HepG2 (cell line): ENCODE data around the gene GNAL. TPM values are rescaled to one million over a fixed set of nuclear protein-coding genes. Genes with fewer than 3 reads are reported as not detected.

Experiments
- BCL6 ChIP-seq: IDR thresholded peaks from 2 replicates; pipeline ENCODE4 v1.6.1; 2016; ENCODE audit warnings: missing genetic modification reagents, missing compliant biosample characterization
- FOSL2 ChIP-seq: sonication (generic); formaldehyde crosslinking; IDR thresholded peaks from 2 replicates; pipeline ENCODE4 v1.4.0; 2020; ENCODE audit warnings: missing genetic modification reagents
- GABPA ChIP-seq, 2 experiments: IDR thresholded peaks; 2 replicates each; pipeline ENCODE4 v1.6.1; 2011 to 2016; ENCODE audit warnings: low read depth in 2 of 2, low read length in 1 of 2, missing biosample characterization in 1 of 2, missing genetic modification characterization in 1 of 2
- ISX ChIP-seq: sonication (generic); formaldehyde crosslinking; conservative IDR thresholded peaks from 2 replicates; pipeline ENCODE4 v1.5.0; 2020; ENCODE audit warnings: missing genetic modification reagents
- MAZ ChIP-seq, 2 experiments: sonication (generic) in 1 of 2; formaldehyde crosslinking in 1 of 2; IDR thresholded peaks; 2 replicates each; pipeline versions ENCODE4 v1.5.0 to v1.6.1; 2012 to 2020; ENCODE audit warnings: low read depth in 2 of 2, mild to moderate bottlenecking in 2 of 2, borderline replicate concordance in 1 of 2, improper control_type of control experiment in 1 of 2, low read length in 1 of 2, missing genetic modification reagents in 1 of 2, moderate library complexity in 1 of 2
- MXI1 ChIP-seq: IDR thresholded peaks from 3 replicates; pipeline ENCODE4 v1.6.1; 2012; ENCODE audit warnings: low read depth, low read length, inconsistent platforms, borderline replicate concordance
- NBN ChIP-seq: fragments of 450-650 bp; conservative IDR thresholded peaks from 2 replicates; pipeline ENCODE4 v1.6.1; 2017
- POLR2AphosphoS5 ChIP-seq: IDR thresholded peaks from 2 replicates; pipeline ENCODE4 v1.6.1; 2012; ENCODE audit warnings: low read depth, low read length
- POLR2G ChIP-seq: fragments of 200-400 bp; formaldehyde crosslinking; IDR thresholded peaks from 2 replicates; pipeline ENCODE4 v1.6.1; 2018; ENCODE audit warnings: mild to moderate bottlenecking, low read depth, low read length, moderate library complexity
- ZNF124 ChIP-seq: sonication (generic); formaldehyde crosslinking; IDR thresholded peaks from 2 replicates; pipeline ENCODE4 v1.4.0; 2020; ENCODE audit warnings: missing genetic modification reagents
- ZNF326 ChIP-seq: sonication (generic); formaldehyde crosslinking; IDR thresholded peaks from 2 replicates; pipeline ENCODE4 v1.4.0; 2020; ENCODE audit warnings: missing genetic modification reagents, borderline replicate concordance
- ZNF451 ChIP-seq: sonication (generic); formaldehyde crosslinking; IDR thresholded peaks from 2 replicates; pipeline ENCODE4 v1.5.0; 2020; ENCODE audit warnings: mild to moderate bottlenecking, missing genetic modification reagents
- ZNF530 ChIP-seq: sonication (generic); formaldehyde crosslinking; IDR thresholded peaks from 2 replicates; pipeline ENCODE4 v1.5.0; 2020; ENCODE audit warnings: low read depth, mild to moderate bottlenecking, missing genetic modification reagents
- ZNF564 ChIP-seq: sonication (generic); formaldehyde crosslinking; IDR thresholded peaks from 2 replicates; pipeline ENCODE4 v1.8.1; 2023; ENCODE audit warnings: mild to moderate bottlenecking, missing genetic modification reagents
- ZNF670 ChIP-seq: sonication (generic); formaldehyde crosslinking; IDR thresholded peaks from 2 replicates; pipeline ENCODE4 v1.8.0; 2022; ENCODE audit warnings: mild to moderate bottlenecking, missing genetic modification reagents, borderline replicate concordance
- ZNF691 ChIP-seq: sonication (generic); formaldehyde crosslinking; IDR thresholded peaks from 2 replicates; pipeline ENCODE4 v1.4.0; 2020; ENCODE audit warnings: missing genetic modification reagents, low read depth, mild to moderate bottlenecking, borderline replicate concordance
- ZNF768 ChIP-seq: sonication (generic); formaldehyde crosslinking; IDR thresholded peaks from 2 replicates; pipeline ENCODE4 v1.4.0; 2020; ENCODE audit warnings: missing genetic modification reagents
- polyA plus RNA-seq, 8 experiments: library from polyadenylated mRNA; depleted of rRNA in 3 of 8; stranded (reverse) in 7 of 8; unstranded in 1 of 8; fragments of >200 nt; fragmentation: Illumina TruSeq in 4 of 8; extraction: Trizol in 4 of 8; gene quantifications; 2 replicates each; pipeline versions ENCODE4 v1.2.1 to v1.2.3, GENCODE V29; 2011 to 2016; ENCODE audit warnings: low read depth in 4 of 8, missing spikeins in 1 of 8, mixed read lengths in 1 of 8; ENCODE audit not compliant: insufficient read depth in 1 of 8
- total RNA-seq, 5 experiments: library from RNA; depleted of rRNA; stranded (reverse); fragments of >200 nt; fragmentation: Illumina TruSeq; extraction: Trizol; gene quantifications; 2 replicates each; pipeline ENCODE4 v1.2.3, GENCODE V29; 2016; ENCODE audit warnings: low read depth in 1 of 5
- TF ChIP-seq, protein P1 (sequence below): IDR thresholded peaks from 2 replicates; pipeline ENCODE4 v1.6.1; 2018; ENCODE audit warnings: missing genetic modification reagents, mild to moderate bottlenecking, missing compliant biosample characterization
- TF ChIP-seq, protein P2 (sequence below): sonication (generic); formaldehyde crosslinking; IDR thresholded peaks from 2 replicates; pipeline ENCODE4 v1.4.0; 2020; ENCODE audit warnings: missing genetic modification reagents, borderline replicate concordance
- TF ChIP-seq, protein P3 (sequence below): sonication (generic); formaldehyde crosslinking; IDR thresholded peaks from 2 replicates; pipeline ENCODE4 v1.9.0; 2022; ENCODE audit warnings: missing genetic modification reagents, mild to moderate bottlenecking, borderline replicate concordance
- TF ChIP-seq, protein P4 (sequence below): sonication (generic); formaldehyde crosslinking; IDR thresholded peaks from 2 replicates; pipeline ENCODE4 v1.9.0; 2021; ENCODE audit warnings: missing genetic modification reagents, mild to moderate bottlenecking, borderline replicate concordance

Gene GNAL
- total and polyA plus RNA-seq, 2 of the 13 experiments (the other 11 are each of a cell fraction or from before 2014, with no cell fraction given), result 0.87 to 1.4 TPM

DNA sequence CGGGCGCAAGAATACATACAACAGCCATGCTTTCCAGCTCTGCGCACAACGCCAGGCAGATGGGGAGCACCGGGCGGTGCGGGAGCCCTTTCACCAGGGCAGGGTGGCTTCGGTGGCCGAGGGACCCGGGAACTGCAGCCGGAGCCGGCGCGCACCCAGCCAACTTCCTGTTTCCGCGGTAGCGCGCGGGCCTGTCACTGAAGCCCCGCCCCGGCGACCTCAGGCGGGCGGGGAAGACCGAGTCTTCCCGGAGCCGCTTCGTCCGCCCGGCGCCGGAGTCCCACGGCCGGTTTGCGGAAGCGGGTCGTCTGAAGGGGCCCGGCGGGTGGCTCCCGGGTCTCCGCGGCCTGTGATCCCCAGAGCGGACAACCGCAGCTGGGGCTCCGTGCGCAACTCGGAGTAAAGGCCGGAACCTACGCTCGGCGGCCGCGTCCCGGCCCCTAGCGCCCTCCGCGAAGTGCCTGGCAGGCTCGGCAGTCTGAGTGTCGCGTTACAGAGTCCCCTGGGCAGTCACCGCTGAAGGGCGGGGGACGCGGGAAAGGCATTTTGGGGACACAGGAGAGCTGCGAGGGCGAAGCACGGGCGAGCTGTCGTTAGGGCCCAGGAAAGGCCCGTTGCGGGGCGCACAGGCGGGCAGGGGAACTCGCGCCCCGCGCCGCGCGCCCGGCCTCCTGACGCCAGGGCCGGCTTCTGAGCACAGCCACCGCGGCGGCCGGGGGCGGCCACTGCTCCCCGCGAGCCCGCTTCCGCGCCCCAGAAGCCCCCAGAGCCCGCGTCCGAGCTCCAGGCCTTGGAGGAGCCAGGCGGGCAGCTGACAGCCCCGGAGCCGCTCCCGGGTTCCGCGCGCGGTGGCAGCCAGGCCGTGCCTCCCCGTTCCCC is 219.4 kb downstream of the GNAL start, which contains the start of gene MPPE1 (continued):
- TF ChIP-seq, protein P1, sequence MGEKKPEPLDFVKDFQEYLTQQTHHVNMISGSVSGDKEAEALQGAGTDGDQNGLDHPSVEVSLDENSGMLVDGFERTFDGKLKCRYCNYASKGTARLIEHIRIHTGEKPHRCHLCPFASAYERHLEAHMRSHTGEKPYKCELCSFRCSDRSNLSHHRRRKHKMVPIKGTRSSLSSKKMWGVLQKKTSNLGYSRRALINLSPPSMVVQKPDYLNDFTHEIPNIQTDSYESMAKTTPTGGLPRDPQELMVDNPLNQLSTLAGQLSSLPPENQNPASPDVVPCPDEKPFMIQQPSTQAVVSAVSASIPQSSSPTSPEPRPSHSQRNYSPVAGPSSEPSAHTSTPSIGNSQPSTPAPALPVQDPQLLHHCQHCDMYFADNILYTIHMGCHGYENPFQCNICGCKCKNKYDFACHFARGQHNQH (CRISPR knock-in tag), result peak; percentile 61
- TF ChIP-seq MAZ (IDR thresholded peaks at IDR 0.05; ENCODE audit: borderline replicate concordance, low read depth, low read length) (peak; percentile 8; the same call in 1 of the 2 replicates), MAZ (CRISPR knock-in tag; IDR thresholded peaks at IDR 0.05; ENCODE audit: low read depth) (no peak; the same call in 1 of the 2 replicates), ZNF451 (CRISPR knock-in tag) (0 out of 2 replicates have a peak, but pooled peaks have one; percentile 64), GABPA (IDR thresholded peaks at IDR 0.05; ENCODE audit: low read depth, low read length) (peak; percentile 71), GABPA (CRISPR knock-in tag; IDR thresholded peaks at IDR 0.05; ENCODE audit: low read depth) (peak; percentile 85), ZNF124 (CRISPR knock-in tag) (peak; percentile 49; the same call in 1 of the 2 replicates), ZNF670 (CRISPR knock-in tag) (no peak), ZNF768 (CRISPR knock-in tag) (peak; percentile 40), POLR2G (peak; percentile 92), NBN (no peak), ZNF326 (CRISPR knock-in tag) (no peak), MXI1 (peak; percentile 72; the same call in 1 of the 3 replicates), FOSL2 (peak; percentile 10; the same call in 1 of the 2 replicates), ZNF564 (peak; percentile 39; the same call in 1 of the 2 replicates), ISX (CRISPR knock-in tag) (0 out of 2 replicates have a peak, but pooled peaks have one; percentile 54), ZNF530 (0 out of 2 replicates have a peak, but pooled peaks have one; percentile 43), BCL6 (peak; percentile 28), POLR2AphosphoS5 (peak; percentile 67), ZNF691 (CRISPR knock-in tag) (peak; percentile 26; the same call in 1 of the 2 replicates)
- TF ChIP-seq, protein P2, sequence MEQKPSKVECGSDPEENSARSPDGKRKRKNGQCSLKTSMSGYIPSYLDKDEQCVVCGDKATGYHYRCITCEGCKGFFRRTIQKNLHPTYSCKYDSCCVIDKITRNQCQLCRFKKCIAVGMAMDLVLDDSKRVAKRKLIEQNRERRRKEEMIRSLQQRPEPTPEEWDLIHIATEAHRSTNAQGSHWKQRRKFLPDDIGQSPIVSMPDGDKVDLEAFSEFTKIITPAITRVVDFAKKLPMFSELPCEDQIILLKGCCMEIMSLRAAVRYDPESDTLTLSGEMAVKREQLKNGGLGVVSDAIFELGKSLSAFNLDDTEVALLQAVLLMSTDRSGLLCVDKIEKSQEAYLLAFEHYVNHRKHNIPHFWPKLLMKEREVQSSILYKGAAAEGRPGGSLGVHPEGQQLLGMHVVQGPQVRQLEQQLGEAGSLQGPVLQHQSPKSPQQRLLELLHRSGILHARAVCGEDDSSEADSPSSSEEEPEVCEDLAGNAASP (CRISPR knock-in tag), result peak; percentile 56
- TF ChIP-seq, protein P3, sequence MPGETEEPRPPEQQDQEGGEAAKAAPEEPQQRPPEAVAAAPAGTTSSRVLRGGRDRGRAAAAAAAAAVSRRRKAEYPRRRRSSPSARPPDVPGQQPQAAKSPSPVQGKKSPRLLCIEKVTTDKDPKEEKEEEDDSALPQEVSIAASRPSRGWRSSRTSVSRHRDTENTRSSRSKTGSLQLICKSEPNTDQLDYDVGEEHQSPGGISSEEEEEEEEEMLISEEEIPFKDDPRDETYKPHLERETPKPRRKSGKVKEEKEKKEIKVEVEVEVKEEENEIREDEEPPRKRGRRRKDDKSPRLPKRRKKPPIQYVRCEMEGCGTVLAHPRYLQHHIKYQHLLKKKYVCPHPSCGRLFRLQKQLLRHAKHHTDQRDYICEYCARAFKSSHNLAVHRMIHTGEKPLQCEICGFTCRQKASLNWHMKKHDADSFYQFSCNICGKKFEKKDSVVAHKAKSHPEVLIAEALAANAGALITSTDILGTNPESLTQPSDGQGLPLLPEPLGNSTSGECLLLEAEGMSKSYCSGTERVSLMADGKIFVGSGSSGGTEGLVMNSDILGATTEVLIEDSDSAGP, result peak; percentile 88
- TF ChIP-seq, protein P4, sequence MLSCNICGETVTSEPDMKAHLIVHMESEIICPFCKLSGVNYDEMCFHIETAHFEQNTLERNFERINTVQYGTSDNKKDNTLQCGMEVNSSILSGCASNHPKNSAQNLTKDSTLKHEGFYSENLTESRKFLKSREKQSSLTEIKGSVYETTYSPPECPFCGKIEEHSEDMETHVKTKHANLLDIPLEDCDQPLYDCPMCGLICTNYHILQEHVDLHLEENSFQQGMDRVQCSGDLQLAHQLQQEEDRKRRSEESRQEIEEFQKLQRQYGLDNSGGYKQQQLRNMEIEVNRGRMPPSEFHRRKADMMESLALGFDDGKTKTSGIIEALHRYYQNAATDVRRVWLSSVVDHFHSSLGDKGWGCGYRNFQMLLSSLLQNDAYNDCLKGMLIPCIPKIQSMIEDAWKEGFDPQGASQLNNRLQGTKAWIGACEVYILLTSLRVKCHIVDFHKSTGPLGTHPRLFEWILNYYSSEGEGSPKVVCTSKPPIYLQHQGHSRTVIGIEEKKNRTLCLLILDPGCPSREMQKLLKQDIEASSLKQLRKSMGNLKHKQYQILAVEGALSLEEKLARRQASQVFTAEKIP (CRISPR knock-in tag), result no peak
